Choroid plexus epithelial cell (primary cell): ENCODE measurements around the gene OVOL3.

Source experiments
- DNase-seq: peaks from one replicate; pipeline ENCODE4 v3.0.0-alpha.2; 2010; ENCODE audit warnings: low read depth
- H3K4me3 ChIP-seq: 2 replicates; pipeline ENCODE4 v1.5.1; 2011; ENCODE audit warnings: low read depth, mild to moderate bottlenecking, control low read depth, low read length, moderate library complexity
- TF ChIP-seq, protein P1 (sequence below): conservative IDR thresholded peaks from 2 replicates; pipeline ENCODE4 v1.5.1; 2011; ENCODE audit warnings: low read depth, mild to moderate bottlenecking, control low read depth, inconsistent platforms, low read length, moderate library complexity

OVOL3 gene

GRCh38 chr19:36090910-36091695, 19.8 kb upstream of the OVOL3 start:
- TF ChIP-seq, protein P1, sequence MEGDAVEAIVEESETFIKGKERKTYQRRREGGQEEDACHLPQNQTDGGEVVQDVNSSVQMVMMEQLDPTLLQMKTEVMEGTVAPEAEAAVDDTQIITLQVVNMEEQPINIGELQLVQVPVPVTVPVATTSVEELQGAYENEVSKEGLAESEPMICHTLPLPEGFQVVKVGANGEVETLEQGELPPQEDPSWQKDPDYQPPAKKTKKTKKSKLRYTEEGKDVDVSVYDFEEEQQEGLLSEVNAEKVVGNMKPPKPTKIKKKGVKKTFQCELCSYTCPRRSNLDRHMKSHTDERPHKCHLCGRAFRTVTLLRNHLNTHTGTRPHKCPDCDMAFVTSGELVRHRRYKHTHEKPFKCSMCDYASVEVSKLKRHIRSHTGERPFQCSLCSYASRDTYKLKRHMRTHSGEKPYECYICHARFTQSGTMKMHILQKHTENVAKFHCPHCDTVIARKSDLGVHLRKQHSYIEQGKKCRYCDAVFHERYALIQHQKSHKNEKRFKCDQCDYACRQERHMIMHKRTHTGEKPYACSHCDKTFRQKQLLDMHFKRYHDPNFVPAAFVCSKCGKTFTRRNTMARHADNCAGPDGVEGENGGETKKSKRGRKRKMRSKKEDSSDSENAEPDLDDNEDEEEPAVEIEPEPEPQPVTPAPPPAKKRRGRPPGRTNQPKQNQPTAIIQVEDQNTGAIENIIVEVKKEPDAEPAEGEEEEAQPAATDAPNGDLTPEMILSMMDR, result no peak
- no peak for DNase-seq
- no peak overlapping the region for H3K4me3 ChIP-seq

DNA sequence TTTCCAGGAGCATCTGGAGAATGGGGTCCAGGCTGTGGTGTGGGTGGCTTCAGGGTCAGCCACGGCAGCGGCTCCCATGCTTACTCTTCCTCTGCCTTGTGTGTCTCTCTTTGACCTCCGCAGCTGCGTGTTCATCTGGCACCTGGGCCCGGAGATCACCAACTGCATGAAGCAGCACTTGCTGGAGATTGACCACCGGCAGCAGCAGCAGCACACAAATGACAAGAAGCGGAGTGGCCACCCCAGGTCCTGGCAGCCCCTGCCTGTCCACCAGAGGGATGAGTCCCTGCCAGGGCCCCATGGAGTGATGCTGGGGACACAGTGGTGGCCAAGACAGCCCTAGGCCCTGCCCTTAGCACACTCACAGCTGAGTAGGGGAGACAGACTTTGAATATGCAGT, 18.4 kb upstream of the OVOL3 start:
- no peak overlapping the region for H3K4me3 ChIP-seq
- TF ChIP-seq, protein P1, result no peak
- DNase-seq, result no peak

DNA sequence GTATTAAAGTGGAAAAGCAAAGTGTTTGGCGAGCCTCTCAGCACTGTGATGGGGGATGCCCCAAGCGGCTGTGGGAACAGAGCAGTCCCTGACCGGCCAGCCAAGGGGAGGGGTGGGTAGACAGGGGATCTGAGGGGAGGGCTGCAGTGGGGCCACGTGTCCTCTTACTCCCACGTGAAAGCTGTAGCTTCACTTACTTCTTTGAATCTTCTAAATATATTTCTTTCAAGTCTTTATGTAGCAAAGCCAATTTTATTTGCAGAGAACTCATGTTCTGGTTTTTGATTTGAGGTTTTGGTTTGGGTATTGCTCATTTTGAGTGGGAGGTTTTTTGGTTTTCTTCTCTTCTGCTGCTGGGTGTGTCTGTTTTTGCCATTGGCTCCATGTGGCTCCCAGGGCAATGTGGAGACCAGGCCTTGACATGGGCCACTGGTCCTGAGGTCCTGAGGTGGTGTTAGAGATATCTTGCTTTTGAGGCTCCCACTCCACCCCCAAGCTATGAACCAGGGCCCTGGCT, 17.7 kb upstream of the OVOL3 start:
- TF ChIP-seq, protein P1, result no peak
- no peak overlapping the region for H3K4me3 ChIP-seq
- no peak for DNase-seq

- no peak overlapping the region for H3K4me3 ChIP-seq
- DNase-seq, result no peak
- TF ChIP-seq, protein P1, result no peak
Observed at GRCh38 chr19:36093687-36094086, 17.3 kb upstream of the OVOL3 start.

GRCh38 chr19:36097036-36097435, 13.9 kb upstream of the OVOL3 start:
- TF ChIP-seq, protein P1, result no peak
- H3K4me3 ChIP-seq, result no peak overlapping the region
- no peak for DNase-seq

- H3K4me3 ChIP-seq, result no peak overlapping the region
- DNase-seq, result no peak
- TF ChIP-seq, protein P1, result no peak
Observed at GRCh38 chr19:36099166-36099785, 11.7 kb upstream of the OVOL3 start.
